H4 (cell line): Measurements from ENCODE around the gene CEP55. TPM values are rescaled to one million over a fixed set of nuclear protein-coding genes. Genes with fewer than 3 reads are reported as not detected.

Experiments
- DNase-seq: peaks from one replicate; pipeline ENCODE4 v3.0.0-alpha.2; 2015; ENCODE audit warnings: low spot score
- total RNA-seq: library from RNA; depleted of rRNA; stranded (reverse); fragments of >200 nt; shearing (Covaris generic); gene quantifications from 2 replicates; pipeline ENCODE4 v1.2.3, GENCODE V29; 2014

CEP55 gene
- total RNA-seq, 1 experiment from 2014 or later, result 69.9 TPM

GRCh38 chr10:93469454-93469853 lies 27.0 kb upstream of the CEP55 start:
- peak; percentile 34 for DNase-seq

GRCh38 chr10:93471110-93471651 lies 25.2 kb upstream of the CEP55 start:
- DNase-seq, result peak; percentile 90

GRCh38 chr10:93473161-93473560 lies 23.3 kb upstream of the CEP55 start:
- DNase-seq, result no peak

- DNase-seq, result no peak
These were observed 22.5 kb upstream of the CEP55 start for GRCh38 chr10:93473804-93474472.

- no peak for DNase-seq
These were observed 21.2 kb upstream of the CEP55 start for GRCh38 chr10:93475227-93475626.

GRCh38 chr10:93475871-93476270 lies 20.5 kb upstream of the CEP55 start:
- no peak for DNase-seq

- no peak for DNase-seq
These were observed 19.7 kb upstream of the CEP55 start for GRCh38 chr10:93476756-93477155.

GRCh38 chr10:93478873-93479272 lies 17.5 kb upstream of the CEP55 start:
- peak; percentile 35 for DNase-seq

- DNase-seq, result no peak
These were observed 14.7 kb upstream of the CEP55 start for GRCh38 chr10:93481637-93482144.

- DNase-seq, result peak; percentile 81
These were observed 14.1 kb upstream of the CEP55 start, which contains the start of gene MYOF for GRCh38 chr10:93482145-93482834. Gene MYOF (minus strand): TSS chr10:93482334. CDS start chr10:93482194, 140 bp downstream.

GRCh38 chr10:93485690-93486089 lies 10.7 kb upstream of the CEP55 start:
- DNase-seq, result no peak

- no peak for DNase-seq
These were observed 7.4 kb upstream of the CEP55 start for GRCh38 chr10:93488956-93489528.

- DNase-seq, result no peak
These were observed 4.8 kb upstream of the CEP55 start for GRCh38 chr10:93491602-93492121.

GRCh38 chr10:93493162-93493561 lies 3.2 kb upstream of the CEP55 start:
- no peak for DNase-seq

- DNase-seq, result no peak
These were observed 1.9 kb upstream of the CEP55 start for GRCh38 chr10:93494494-93494893.

GRCh38 chr10:93495654-93496321 lies 624 bp upstream of the CEP55 start:
- peak; percentile 57 for DNase-seq

GRCh38 chr10:93498166-93498565 lies 1.8 kb downstream of the CEP55 start:
- DNase-seq, result no peak

- no peak for DNase-seq
These were observed 5.2 kb downstream of the CEP55 start for GRCh38 chr10:93501650-93502049.

GRCh38 chr10:93503075-93503474 lies 6.7 kb downstream of the CEP55 start:
- no peak for DNase-seq

- DNase-seq, result no peak
These were observed 8.7 kb downstream of the CEP55 start for GRCh38 chr10:93505075-93505474.

GRCh38 chr10:93509816-93510215 lies 13.4 kb downstream of the CEP55 start:
- no peak for DNase-seq

GRCh38 chr10:93512565-93512964 lies 16.2 kb downstream of the CEP55 start:
- no peak for DNase-seq
